HG02610 (cell line): ENCODE measurements around the gene ATP1A4.
A peak's percentile ranks its signal among the peaks of the same experiment; 100 is the strongest.

ENCODE experiments used
- ATAC-seq: cut with Tn5 transposase; IDR thresholded peaks from one replicate; pipeline ENCODE4 v1.9.1; 2021; ENCODE audit warnings: mild to moderate bottlenecking, moderate library complexity; ENCODE audit not compliant: unreplicated experiment

ATP1A4 gene

GRCh38 chr1:160204526-160205241 lies 53.3 kb downstream of the ATP1A4 start:
- peak; percentile 72 for ATAC-seq

DNA sequence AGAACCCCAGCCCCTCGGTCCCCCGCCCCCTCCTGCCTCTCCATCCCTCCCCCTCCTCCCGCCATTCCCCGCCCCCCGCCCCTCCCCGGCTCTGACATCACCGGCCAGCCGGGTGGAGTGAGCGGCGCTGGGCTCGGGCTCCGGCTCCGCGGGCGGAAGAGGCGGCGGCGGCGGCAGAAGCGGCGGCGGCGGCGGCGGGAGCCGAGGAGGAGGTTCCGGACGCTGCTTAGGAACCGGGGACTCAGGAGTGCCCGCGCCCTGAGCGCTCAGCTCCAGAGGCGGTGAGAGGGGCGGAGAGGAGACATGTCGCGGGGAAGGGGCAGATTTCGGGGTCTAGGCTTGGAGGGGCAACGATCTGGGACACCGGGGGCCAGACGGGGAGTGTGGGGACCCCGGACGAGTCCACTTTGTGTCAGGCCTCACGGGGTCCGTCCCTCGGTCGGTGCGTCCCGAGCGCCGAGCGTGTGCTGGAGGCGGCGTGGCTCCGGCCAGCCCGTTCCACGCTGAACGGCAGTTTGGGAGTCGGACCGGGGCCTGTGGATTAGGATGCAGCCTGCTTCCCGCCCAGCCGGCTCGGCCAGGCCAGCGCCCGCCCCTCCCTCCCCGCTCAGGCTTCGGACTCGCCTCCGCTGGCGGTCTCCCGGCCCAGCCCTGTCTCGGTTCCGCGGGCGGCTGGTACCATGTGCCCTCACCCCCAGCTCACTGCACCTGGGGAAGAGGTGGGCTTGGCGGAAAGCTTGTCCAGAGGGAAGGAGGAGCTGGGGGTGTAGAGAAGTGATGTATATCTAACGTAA lies 54.0 kb downstream of the ATP1A4 start, which contains the start of gene PEA15:
Gene PEA15, plus strand, starts transcription at position 143 of the 794 bp plus-strand sequence. CDS start 6,161 bp downstream, outside the sequence.
- peak; percentile 42 for ATAC-seq

GRCh38 chr1:160206036-160206389 lies 54.6 kb downstream of the ATP1A4 start:
- ATAC-seq: no peak

DNA sequence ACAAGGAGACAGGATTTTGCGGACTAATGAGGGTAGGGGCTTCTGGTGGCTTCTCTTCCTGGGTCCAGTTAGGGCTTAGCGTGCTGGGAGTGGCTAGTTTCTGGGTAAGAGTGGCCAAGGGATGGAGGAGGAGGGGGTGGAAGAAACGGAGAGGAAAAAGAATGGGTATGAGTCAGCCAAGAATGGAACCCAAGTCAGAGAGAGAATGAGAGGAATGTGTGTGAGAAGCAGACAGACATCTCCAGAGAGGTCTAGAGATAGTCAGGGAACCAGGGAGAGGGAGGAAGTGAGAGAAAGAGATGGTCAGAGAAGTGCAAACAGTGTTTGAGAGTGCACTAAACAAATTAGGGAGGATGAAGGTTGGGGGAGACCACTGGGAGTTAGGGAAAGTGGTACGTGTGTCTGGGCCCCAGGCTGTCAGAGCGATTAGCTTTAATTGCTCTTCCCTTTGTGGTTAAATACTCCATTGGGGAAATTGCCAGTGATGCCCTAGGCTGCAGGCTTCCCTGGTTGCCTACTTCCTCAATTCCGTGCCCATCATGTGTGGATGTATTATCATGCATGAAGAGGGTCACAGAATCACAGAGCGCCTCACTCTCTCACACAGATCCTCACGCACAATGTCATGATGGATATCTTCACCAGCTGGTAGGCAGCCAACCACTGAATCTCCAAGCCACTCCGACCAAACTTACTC lies 55.2 kb downstream of the ATP1A4 start:
- ATAC-seq: no peak

DNA sequence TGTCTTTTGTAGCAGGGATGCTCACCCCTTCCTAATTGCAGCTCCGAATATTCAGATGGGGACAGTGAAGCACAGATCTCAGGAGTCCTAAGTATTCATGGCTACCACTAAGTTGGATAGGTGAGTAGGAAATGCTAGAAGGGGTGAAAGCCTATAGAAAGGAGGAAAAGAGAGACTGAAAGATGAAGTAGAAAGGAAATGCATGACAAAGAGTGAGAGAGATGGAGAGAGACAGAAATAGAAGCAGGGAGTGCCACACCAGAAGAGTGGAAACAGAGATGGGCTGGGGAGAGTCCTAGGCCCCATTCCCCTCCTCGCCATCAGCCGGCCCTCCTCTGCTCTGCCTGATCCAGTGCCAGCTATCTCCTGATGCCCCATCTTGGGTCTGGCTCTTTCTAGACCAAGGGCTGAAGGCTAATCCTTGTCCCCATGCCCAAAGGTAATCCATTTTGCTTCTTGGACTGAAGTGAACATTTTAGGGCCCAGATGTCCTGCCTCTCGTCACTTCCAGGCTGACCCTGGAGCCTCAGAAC lies 55.8 kb downstream of the ATP1A4 start:
- ATAC-seq: no peak

DNA sequence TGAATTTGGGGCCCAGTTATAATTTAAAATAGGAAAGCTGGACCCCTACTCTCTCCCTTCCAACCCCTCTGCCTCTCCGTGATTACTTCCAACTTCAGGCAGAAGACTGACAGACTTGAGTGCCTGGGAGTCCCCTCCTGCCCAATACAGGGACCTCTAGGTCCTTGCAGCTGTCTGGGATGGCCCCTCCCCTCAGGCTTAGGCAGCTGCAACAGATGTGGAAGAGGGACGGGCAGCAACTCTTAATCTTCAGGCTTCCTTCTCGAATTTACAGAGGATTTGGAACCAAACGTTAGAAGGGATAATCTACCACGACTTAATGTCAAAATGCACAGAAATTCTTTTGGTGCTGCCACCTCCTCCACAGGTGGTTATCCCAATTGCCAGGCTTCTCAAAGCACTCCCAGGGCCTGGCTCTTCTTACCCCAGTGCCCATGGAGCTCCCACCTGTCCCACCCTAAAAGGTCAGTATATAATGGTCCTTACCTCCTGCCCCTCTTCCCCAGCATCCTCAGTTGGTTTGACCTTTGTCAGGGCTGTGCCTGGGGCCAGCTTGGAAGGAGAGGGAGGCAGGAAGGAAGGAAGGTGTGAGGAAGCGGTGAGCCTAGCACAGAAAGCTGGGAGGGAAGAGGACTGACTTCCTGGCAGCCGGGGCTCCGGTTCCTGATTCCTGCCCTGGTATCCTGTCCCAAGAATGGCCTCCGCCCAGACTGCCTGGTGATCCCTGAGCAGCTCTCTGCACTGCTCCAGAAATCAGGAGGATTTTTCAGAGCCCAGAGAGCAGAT lies 56.6 kb downstream of the ATP1A4 start:
- no peak for ATAC-seq

- no peak for ATAC-seq
Measured at GRCh38 chr1:160208557-160209320, 57.3 kb downstream of the ATP1A4 start.

DNA sequence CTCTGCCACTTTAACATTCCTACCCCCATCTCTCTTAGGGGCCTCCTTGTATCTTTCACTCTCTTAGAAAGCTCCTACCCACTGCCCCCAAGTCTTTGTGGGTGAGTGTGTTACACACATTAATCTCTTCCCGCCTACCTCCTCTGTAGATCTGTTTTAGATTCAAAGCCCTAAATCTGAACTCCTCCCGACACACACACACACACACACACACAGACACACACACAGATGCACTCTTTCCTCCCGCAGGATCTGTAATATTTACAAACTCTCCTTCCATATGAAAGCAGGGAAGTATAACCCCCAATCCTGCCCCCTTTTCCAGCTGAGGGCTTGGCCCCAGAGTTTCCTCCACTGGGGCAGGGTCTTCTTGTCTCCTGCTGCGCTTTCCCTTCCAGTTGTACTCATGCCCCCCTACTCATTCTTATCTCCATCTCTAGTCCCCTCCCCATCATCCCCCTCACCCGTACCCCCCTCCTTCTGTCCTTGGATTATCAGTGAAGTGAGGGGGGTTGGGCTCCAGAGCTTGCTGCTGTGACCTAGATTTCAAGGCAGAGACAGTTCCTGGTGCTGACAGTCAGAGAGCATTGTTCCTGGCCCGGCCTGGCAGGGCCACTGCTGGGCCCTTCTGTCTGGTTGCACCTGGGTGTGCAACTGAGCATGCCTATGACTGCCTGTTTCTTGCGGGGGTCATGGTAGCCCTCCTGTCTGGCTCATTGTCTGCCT lies 58.1 kb downstream of the ATP1A4 start:
- ATAC-seq: no peak

DNA sequence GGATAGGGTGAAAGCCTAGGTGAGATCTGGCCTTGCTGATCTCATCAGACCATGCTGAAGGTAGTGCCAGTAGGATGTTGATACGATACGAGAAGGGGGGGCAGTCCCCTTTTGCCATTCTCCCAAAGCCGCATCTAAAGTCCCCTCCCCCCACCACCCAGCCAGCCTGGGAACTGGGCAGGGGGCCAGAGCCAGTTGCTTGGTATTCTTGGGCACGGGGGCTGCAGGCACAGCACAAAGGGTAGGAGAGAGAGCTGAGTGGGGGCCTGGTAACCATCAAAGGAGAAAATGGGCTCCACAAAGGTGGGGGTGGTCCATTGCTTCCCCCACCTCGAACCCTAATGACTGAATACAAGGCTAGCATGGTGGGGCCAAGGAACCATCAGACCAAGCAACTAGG lies 59.2 kb downstream of the ATP1A4 start:
- ATAC-seq: no peak

DNA sequence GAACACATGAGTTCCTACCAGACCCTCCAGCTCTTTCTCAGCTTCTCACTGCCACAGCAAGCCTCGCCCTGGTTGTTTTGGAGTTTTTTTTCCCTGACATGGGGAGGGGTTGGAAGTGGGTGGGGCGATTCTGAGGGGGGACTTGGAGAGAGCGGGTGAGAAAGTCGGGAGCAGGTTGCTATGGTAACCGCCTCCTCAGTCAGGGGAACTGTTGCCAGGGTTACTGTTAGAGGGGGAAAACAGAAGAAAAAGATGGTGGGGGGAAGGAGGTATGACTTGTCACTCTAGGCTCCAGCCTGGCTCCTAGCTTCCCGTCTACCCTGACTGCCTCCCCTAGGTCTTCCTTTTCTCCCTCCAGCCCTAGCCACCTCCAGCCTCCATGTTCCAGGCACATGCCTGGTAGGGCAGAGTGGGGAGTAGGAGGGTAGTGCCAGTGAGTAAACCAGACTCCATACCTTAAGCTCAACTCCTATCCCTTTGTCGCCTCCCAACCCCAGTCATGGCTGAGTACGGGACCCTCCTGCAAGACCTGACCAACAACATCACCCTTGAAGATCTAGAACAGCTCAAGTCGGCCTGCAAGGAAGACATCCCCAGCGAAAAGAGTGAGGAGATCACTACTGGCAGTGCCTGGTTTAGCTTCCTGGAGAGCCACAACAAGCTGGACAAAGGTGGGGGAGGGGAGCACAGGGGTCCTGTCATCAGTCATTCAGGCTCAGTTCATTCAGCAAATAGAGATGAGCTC lies 59.8 kb downstream of the ATP1A4 start:
- no peak for ATAC-seq

GRCh38 chr1:160214481-160215140 lies 63.2 kb downstream of the ATP1A4 start:
- ATAC-seq: no peak

GRCh38 chr1:160216301-160216700 lies 64.9 kb downstream of the ATP1A4 start:
- ATAC-seq: no peak

DNA sequence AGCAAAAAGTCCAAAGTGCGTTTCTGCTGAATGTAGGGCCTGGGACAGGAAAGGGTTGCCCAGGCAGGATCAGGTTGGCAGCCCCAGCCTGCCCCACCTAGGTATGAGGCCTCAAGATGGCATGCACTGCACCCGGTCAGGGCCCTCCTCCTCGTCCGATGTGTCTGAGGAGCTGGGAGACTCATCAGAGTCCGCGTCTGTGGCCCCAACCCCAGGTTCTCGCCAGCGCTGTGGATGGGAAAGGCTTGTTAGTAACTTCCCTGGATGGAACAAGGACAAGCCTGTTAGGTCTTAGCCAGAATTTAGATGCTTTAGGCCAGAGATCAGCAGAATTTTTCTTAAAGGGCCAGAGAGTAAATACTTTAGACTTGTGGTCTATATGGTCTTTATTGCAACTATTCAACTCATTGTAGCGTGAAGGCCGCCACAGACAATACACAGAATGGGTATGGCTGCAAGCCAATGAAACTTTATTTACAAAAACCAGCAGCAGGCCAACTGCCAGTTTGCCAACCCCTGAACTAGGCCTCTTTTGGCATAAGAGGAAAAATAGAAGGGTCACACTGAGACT lies 66.2 kb downstream of the ATP1A4 start:
- no peak for ATAC-seq

- no peak for ATAC-seq
Measured at GRCh38 chr1:160219062-160219929, 67.9 kb downstream of the ATP1A4 start.

- ATAC-seq: no peak
Measured at GRCh38 chr1:160220301-160220700, 68.9 kb downstream of the ATP1A4 start.

DNA sequence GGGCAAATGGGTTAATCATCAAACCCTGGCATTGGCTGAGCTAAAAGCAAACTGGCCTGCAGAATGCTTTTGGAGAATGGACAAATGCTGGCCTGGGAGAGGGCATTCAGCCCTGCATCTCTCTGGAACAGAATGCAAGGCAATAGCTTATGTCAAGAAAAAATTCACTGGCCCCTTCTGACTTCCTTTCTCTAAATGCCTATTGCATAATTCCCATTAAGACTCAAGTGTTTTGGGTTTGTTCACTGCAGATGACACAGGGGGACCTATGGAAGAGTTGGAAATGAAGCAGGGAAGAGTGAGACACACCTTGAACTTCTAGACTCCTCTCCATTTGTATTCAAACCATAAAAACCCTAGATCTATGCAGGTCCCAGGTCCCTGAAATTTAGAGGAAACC lies 69.7 kb downstream of the ATP1A4 start:
- no peak for ATAC-seq

DNA sequence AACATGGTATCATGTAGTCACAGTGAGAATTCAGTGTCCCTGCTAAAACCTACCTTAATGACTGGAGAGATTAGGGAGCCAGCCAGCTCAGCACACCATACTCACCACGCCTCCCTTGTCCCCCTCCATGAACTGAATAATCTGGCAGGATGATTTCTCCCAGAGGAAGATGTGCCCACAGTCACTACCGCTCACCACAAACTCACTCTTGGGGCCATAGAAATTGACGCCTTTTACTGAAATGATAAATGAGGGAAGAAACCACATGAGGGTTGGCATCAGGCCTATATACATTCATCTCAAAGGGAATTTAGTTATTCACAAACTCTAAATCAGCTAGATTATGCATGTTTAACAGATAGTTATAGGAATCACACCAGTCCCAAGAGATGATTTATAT lies 71.1 kb downstream of the ATP1A4 start:
- no peak for ATAC-seq
